Stimulated activated CD8-positive, alpha-beta memory T cell treated with anti-CD3 and anti-CD28 coated beads, Interleukin-7, amount 100 ng/mL, for 24 hours (primary cell): ENCODE results near the gene SLC25A28.

Experiments used
- DNase-seq: peaks from one replicate; pipeline ENCODE4 v3.0.0-alpha.2; 2020; ENCODE audit warnings: low read depth

Gene SLC25A28

GRCh38 chr10:99590799-99591198, 29.4 kb downstream of the SLC25A28 start:
- no peak for DNase-seq

GRCh38 chr10:99583687-99584086, 36.6 kb downstream of the SLC25A28 start:
- no peak for DNase-seq

- DNase-seq = no peak
Observed at GRCh38 chr10:99582255-99582770, 37.9 kb downstream of the SLC25A28 start.

GRCh38 chr10:99579971-99580370, 40.3 kb downstream of the SLC25A28 start:
- DNase-seq = no peak

GRCh38 chr10:99573790-99574189, 46.4 kb downstream of the SLC25A28 start:
- DNase-seq = no peak

GRCh38 chr10:99571816-99572215, 48.4 kb downstream of the SLC25A28 start:
- DNase-seq = no peak

- DNase-seq = no peak
Observed at GRCh38 chr10:99569961-99570360, 50.3 kb downstream of the SLC25A28 start.

GRCh38 chr10:99569253-99569939, 50.8 kb downstream of the SLC25A28 start:
- no peak for DNase-seq

- no peak for DNase-seq
Observed at GRCh38 chr10:99565166-99565565, 55.1 kb downstream of the SLC25A28 start.

GRCh38 chr10:99564361-99564760, 55.9 kb downstream of the SLC25A28 start:
- no peak for DNase-seq

- no peak for DNase-seq
Observed at GRCh38 chr10:99562631-99563030, 57.6 kb downstream of the SLC25A28 start.
